ENCODE data around the gene RANBP3. TPM values are rescaled to one million over a fixed set of nuclear protein-coding genes. Genes with fewer than 3 reads are reported as not detected.

Gene RANBP3
- total RNA-seq, 1 donor from 2014 or later = 76.1 TPM

DNA sequence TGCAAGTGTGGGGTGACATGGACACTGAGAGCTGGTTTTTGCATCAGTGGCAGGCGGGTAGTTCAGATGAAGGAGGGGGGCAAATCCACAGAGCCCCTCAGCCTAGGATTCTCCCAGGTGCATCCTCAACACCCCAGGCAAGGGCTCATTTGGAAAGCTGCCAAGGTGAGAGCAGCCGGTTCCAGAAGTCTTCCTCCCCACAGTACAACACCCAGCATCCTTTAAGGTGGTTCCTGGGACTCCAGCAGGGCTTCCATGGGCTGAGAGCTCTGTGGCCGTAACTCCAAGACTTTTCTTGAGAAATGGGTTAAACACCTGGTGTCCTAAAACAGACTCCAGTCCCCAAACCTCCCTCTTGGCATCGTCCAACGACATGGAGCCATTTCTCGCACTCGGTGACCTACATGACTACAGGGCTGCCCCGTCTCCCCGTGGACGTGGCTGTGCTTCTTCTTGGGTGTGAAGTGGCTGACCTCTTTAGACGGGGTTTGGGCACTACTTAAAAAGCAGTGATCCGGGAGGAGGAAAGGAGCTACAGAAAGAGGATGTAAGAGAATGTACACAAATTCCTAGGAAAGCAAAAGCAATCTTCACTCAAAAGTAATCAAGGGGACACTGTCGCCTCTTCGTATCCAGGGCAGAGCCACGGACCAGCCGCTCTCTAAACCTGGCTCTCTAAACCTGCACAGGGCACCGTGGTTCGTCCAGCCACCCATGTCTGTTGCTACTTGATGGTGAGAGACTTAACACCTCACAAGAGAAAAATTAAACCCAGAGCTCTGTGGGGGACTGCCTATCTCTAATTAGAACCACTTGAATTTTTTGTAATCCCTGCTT is 25.5 kb downstream of the RANBP3 start:
- Histone ChIP-seq H3K27me3 (ENCODE audit: control insufficient read depth, insufficient read depth, low read length) (no peaks in the 10 kb centered on the region), H3K4me3 (ENCODE audit: low read depth, low read length) (no peak overlapping the region), H3K36me3 (ENCODE audit: control insufficient read depth, insufficient read depth, low read length) (no peaks in the 10 kb centered on the region)
- TF ChIP-seq, protein P1, sequence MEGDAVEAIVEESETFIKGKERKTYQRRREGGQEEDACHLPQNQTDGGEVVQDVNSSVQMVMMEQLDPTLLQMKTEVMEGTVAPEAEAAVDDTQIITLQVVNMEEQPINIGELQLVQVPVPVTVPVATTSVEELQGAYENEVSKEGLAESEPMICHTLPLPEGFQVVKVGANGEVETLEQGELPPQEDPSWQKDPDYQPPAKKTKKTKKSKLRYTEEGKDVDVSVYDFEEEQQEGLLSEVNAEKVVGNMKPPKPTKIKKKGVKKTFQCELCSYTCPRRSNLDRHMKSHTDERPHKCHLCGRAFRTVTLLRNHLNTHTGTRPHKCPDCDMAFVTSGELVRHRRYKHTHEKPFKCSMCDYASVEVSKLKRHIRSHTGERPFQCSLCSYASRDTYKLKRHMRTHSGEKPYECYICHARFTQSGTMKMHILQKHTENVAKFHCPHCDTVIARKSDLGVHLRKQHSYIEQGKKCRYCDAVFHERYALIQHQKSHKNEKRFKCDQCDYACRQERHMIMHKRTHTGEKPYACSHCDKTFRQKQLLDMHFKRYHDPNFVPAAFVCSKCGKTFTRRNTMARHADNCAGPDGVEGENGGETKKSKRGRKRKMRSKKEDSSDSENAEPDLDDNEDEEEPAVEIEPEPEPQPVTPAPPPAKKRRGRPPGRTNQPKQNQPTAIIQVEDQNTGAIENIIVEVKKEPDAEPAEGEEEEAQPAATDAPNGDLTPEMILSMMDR (IDR thresholded peaks at IDR 0.05; ENCODE audit: insufficient read depth, low read length, poor library complexity, severe bottlenecking) = no peak
- no peak for DNase-seq (ENCODE audit: low read depth)

DNA sequence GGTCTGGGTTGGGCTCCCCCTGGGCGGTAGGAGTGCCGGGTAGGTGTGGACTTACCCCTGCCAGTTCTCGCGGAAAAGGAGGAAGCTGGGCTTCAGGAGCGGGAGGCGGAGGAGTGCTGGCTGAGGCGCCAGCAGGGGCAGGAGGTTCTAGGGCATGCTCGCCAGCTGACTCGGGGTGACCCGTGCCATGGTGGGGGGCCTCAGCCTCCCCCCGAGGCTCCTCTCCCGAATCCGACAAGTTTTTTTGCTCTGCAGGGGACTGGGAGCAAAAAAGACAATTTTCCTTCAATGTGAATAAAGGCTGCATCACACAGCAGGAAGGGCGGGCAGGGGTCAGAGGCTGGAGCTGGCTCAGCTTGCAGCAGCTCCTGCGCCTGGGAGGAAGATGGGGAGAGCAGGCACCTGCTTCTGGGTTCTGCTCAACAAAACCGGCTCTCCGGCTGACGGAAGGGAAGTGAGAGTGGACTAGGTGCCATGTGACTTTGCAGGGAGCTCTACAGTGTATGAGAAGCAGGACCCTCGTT is 26.5 kb downstream of the RANBP3 start:
- no peaks in the 10 kb centered on the region for H3K36me3 ChIP-seq (ENCODE audit: control insufficient read depth, insufficient read depth, low read length)
- TF ChIP-seq, protein P1 (IDR thresholded peaks at IDR 0.05; ENCODE audit: insufficient read depth, low read length, poor library complexity, severe bottlenecking) = no peak

DNA sequence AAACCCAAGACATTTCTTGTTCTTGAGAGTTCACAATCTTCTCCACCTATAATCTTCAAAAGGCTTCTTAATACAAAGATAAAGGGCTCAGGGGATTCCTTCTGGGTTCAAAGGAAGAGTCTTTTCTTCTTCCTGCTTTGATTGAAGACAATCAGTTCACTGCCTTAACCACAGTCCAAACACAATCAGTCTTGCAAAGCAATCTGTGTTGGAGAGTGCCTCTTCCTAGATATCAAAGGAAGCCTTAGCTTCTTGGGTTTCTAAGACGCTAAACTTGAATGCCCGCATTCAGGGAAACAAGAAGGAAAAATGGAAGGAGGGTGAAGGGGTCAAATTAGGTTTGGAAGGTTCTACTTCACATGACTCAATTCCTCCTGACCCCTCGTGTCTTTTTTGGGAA is 27.2 kb downstream of the RANBP3 start:
- TF ChIP-seq, protein P1 (IDR thresholded peaks at IDR 0.05; ENCODE audit: insufficient read depth, low read length, poor library complexity, severe bottlenecking) = no peak
- H3K4me3 ChIP-seq (ENCODE audit: low read depth, low read length) = no peak overlapping the region
- H3K27me3 ChIP-seq (ENCODE audit: control insufficient read depth, insufficient read depth, low read length) = no peaks in the 10 kb centered on the region
- H3K36me3 ChIP-seq (ENCODE audit: control insufficient read depth, insufficient read depth, low read length) = no peaks in the 10 kb centered on the region
- no peak for DNase-seq (ENCODE audit: low read depth)

More for the DNA sequence above, 26.5 kb downstream of the RANBP3 start:
- DNase-seq (ENCODE audit: low read depth) = no peak
- Histone ChIP-seq H3K27me3 (ENCODE audit: control insufficient read depth, insufficient read depth, low read length) (no peaks in the 10 kb centered on the region), H3K4me3 (ENCODE audit: low read depth, low read length) (no peak overlapping the region)

DNA sequence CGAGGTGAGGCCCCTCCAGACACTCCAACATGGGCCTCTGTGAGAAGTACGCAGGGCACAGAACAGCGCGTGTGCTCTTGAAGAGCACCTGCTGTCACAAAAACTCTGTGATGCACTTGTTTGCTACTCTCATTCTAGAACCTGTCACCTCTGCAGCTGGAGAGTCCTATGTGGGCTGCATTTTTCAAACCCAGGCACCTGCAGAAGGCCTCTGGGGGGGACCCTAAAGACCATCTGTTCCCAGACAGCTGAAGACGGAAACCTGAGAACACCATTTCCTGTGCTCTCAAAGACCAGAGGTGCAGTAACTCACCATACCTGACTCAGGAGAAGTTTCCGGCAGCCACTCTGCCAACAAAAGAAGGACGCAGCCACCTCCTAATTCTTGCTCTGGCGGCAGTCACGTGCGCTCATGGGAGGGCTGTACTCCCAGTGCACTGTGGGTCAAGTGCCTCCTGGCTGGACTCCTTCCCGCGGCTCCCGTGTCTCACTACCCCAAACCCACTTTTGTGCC is 28.1 kb downstream of the RANBP3 start:
- TF ChIP-seq, protein P1 (IDR thresholded peaks at IDR 0.05; ENCODE audit: insufficient read depth, low read length, poor library complexity, severe bottlenecking) = no peak
- Histone ChIP-seq H3K27me3 (ENCODE audit: control insufficient read depth, insufficient read depth, low read length) (no peaks in the 10 kb centered on the region), H3K4me3 (ENCODE audit: low read depth, low read length) (no peak overlapping the region), H3K36me3 (ENCODE audit: control insufficient read depth, insufficient read depth, low read length) (no peaks in the 10 kb centered on the region)
- DNase-seq (ENCODE audit: low read depth) = no peak

DNA sequence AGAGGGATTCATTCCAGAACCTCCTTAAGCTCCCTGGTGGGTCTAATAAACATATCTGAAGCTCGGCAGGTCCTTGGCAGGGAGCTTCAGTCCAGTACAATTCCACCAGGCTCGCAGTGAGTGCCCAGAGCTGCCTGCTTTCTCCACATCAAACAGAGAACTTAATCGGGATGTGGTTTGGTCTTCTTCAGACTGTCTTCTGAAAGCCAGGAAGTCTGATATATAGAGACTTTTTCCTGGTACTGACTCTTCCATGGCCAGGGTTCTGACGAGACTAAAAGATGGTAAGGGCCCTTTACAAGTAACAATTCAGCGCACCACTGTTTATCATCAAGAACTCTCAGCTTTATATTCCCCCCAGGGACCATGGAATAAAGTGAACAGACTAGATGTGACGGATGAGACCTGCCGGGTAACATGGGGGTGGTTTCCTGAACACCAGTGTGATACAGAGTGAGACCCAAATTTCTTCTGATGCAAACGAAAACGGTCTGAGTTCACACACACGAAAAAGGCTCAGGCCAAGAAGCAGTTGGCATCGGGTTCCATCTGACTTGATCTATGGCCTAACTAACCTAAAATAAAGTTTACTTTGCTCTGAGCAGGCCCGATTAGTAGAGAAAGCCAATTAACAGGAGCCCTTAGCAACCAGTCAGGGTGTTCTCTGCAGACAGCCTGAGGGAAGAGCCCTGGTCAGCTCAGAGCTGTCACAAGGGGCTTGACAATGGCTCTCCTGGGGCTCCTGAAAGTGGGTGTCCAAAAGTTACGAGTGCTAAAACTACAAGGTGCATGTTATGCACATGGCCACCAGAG is 29.0 kb downstream of the RANBP3 start:
- Histone ChIP-seq H3K4me3 (ENCODE audit: low read depth, low read length) (no peak overlapping the region), H3K27me3 (ENCODE audit: control insufficient read depth, insufficient read depth, low read length) (no peaks in the 10 kb centered on the region), H3K36me3 (ENCODE audit: control insufficient read depth, insufficient read depth, low read length) (no peaks in the 10 kb centered on the region)
- no peak for DNase-seq (ENCODE audit: low read depth)
- TF ChIP-seq, protein P1 (IDR thresholded peaks at IDR 0.05; ENCODE audit: insufficient read depth, low read length, poor library complexity, severe bottlenecking) = no peak
